ENCODE results near the gene VPS54.

The VPS54 gene

GRCh38 chr2:64012115-64012514 lies 7.1 kb downstream of the VPS54 start:
- Histone ChIP-seq H3K27me3 (ENCODE audit: low read length) (no peaks in the 10 kb centered on the region), H3K36me3 (ENCODE audit: low read length) (no peaks in the 10 kb centered on the region), H3K4me3 (ENCODE audit: insufficient read depth, low read length, poor library complexity, severe bottlenecking) (no peak overlapping the region), H3K79me2 (ENCODE audit: insufficient read depth, low read length) (no peaks in the 10 kb centered on the region), H3K27ac (ENCODE audit: low read depth, low read length) (no peak overlapping the region), H3K9me3 (ENCODE audit: insufficient read depth, low read length) (no peaks in the 10 kb centered on the region), H3K4me2 (ENCODE audit: low read depth, low read length, poor library complexity, severe bottlenecking) (no peak overlapping the region), H3F3A (ENCODE audit: insufficient read depth) (0 out of 2 replicates have a peak, but pooled peaks cover 3% of the 10 kb centered on the region), H2AFZ (ENCODE audit: low read depth, low read length, severe bottlenecking) (no peak overlapping the region), H3K9me2 (replicated peaks; ENCODE audit: insufficient read depth, low read length) (no peaks in the 10 kb centered on the region), H3K9ac (ENCODE audit: low read length) (no peak overlapping the region), H4K20me1 (ENCODE audit: low read depth, low read length) (no peaks in the 10 kb centered on the region)
- TF ChIP-seq CTCF (IDR thresholded peaks at IDR 0.05; ENCODE audit: insufficient read depth, low read length, poor library complexity, severe bottlenecking) (no peak), EZH2phosphoT487 (conservative IDR thresholded peaks at IDR 0.05; ENCODE audit: low read length) (no peak)

- no peak overlapping the region for H3K27ac ChIP-seq (ENCODE audit: low read depth, low read length)
- no peaks in the 10 kb centered on the region for H3K9me3 ChIP-seq (ENCODE audit: insufficient read depth, low read length)
- H2AFZ ChIP-seq (ENCODE audit: low read depth, low read length, severe bottlenecking): no peak overlapping the region
- no peak overlapping the region for H3K4me3 ChIP-seq (ENCODE audit: insufficient read depth, low read length, poor library complexity, severe bottlenecking)
- no peak for TF ChIP-seq EZH2phosphoT487 (conservative IDR thresholded peaks at IDR 0.05; ENCODE audit: low read length)
- TF ChIP-seq CTCF (IDR thresholded peaks at IDR 0.05; ENCODE audit: insufficient read depth, low read length, poor library complexity, severe bottlenecking): no peak
- H4K20me1 ChIP-seq (ENCODE audit: low read depth, low read length): no peaks in the 10 kb centered on the region
- H3K9me2 ChIP-seq (replicated peaks; ENCODE audit: insufficient read depth, low read length): no peaks in the 10 kb centered on the region
- H3K79me2 ChIP-seq (ENCODE audit: insufficient read depth, low read length): no peaks in the 10 kb centered on the region
- H3K36me3 ChIP-seq (ENCODE audit: low read length): no peaks in the 10 kb centered on the region
- no peak overlapping the region for H3K9ac ChIP-seq (ENCODE audit: low read length)
- no peaks in the 10 kb centered on the region for H3K27me3 ChIP-seq (ENCODE audit: low read length)
- no peaks in the 10 kb centered on the region for H3F3A ChIP-seq (ENCODE audit: insufficient read depth)
- no peak overlapping the region for H3K4me2 ChIP-seq (ENCODE audit: low read depth, low read length, poor library complexity, severe bottlenecking)
Measured at GRCh38 chr2:64008434-64009009, 10.7 kb downstream of the VPS54 start.

- TF ChIP-seq CTCF (IDR thresholded peaks at IDR 0.05; ENCODE audit: insufficient read depth, low read length, poor library complexity, severe bottlenecking) (no peak), EZH2phosphoT487 (conservative IDR thresholded peaks at IDR 0.05; ENCODE audit: low read length) (no peak)
- no peak overlapping the region for H3K27ac ChIP-seq (ENCODE audit: low read depth, low read length)
- no peak overlapping the region for H3K4me2 ChIP-seq (ENCODE audit: low read depth, low read length, poor library complexity, severe bottlenecking)
- H4K20me1 ChIP-seq (ENCODE audit: low read depth, low read length): no peaks in the 10 kb centered on the region
- H3K36me3 ChIP-seq (ENCODE audit: low read length): no peaks in the 10 kb centered on the region
- H3K9me2 ChIP-seq (replicated peaks; ENCODE audit: insufficient read depth, low read length): no peaks in the 10 kb centered on the region
- no peaks in the 10 kb centered on the region for H3K9me3 ChIP-seq (ENCODE audit: insufficient read depth, low read length)
- H2AFZ ChIP-seq (ENCODE audit: low read depth, low read length, severe bottlenecking): no peak overlapping the region
- H3K4me3 ChIP-seq (ENCODE audit: insufficient read depth, low read length, poor library complexity, severe bottlenecking): no peak overlapping the region
- H3F3A ChIP-seq (ENCODE audit: insufficient read depth): no peaks in the 10 kb centered on the region
- H3K27me3 ChIP-seq (ENCODE audit: low read length): no peaks in the 10 kb centered on the region
- no peaks in the 10 kb centered on the region for H3K79me2 ChIP-seq (ENCODE audit: insufficient read depth, low read length)
- H3K9ac ChIP-seq (ENCODE audit: low read length): no peak overlapping the region
Measured at GRCh38 chr2:64007924-64008323, 11.3 kb downstream of the VPS54 start.

Data from SU-DHL-6 (cell line).